PC-3 (cell line): ENCODE results near the gene GDPD5. TPM values are rescaled to one million over a fixed set of nuclear protein-coding genes. Genes with fewer than 3 reads are reported as not detected.

Source experiments
- ATAC-seq: fragments of 200-7000 bp; cut with Tn5 transposase; 2 replicates; pipeline ENCODE4 v1.9.1; 2020; ENCODE audit warnings: mild to moderate bottlenecking, moderate library complexity
- BruUV-seq: library from RNA; stranded (reverse); fragments of 400-500 nt; replicated peaks from 2 replicates; lab custom pipeline; 2021; lab: Mats Ljungman, UMichigan
- CTCF ChIA-PET: fragments of 300-600 bp; sonication (Branson Sonifier 250); formaldehyde crosslinking; loops from one replicate; lab custom pipeline; 2022; ENCODE audit warnings: antibody characterized with exemption; lab: Charles Lee
- POLR2A ChIA-PET: fragments of 300-600 bp; sonication (Branson Sonifier 250); formaldehyde crosslinking; loops from one replicate; lab custom pipeline; 2022; ENCODE audit warnings: antibody characterized with exemption; ENCODE audit not compliant: unreplicated experiment; lab: Charles Lee
- DNase-seq: peaks from one replicate; pipeline ENCODE4 v3.0.0-alpha.2; 2015
- H2AFZ ChIP-seq: fragments of 300-600 bp; sonication (generic); 2 replicates; pipeline ENCODE4 v1.6.0; 2016; ENCODE audit warnings: antibody characterized with exemption, low read length
- H3F3A ChIP-seq: fragments of 300-600 bp; sonication (generic); one replicate; pipeline ENCODE4 v1.6.0; 2017; ENCODE audit warnings: antibody characterized with exemption, low read length, control low read depth, mild to moderate bottlenecking; ENCODE audit not compliant: unreplicated experiment
- H3K27ac ChIP-seq: fragments of 300-600 bp; sonication (generic); 2 replicates; pipeline ENCODE4 v1.5.1; 2016; ENCODE audit warnings: mild to moderate bottlenecking, low read length
- H3K27me3 ChIP-seq: fragments of 300-600 bp; sonication (generic); 2 replicates; pipeline ENCODE4 v1.6.1; 2016; ENCODE audit warnings: low read length, mixed read lengths
- H3K36me3 ChIP-seq: fragments of 300-600 bp; sonication (generic); 2 replicates; pipeline ENCODE4 v1.6.1; 2016; ENCODE audit warnings: low read depth, mixed run types, low read length, mixed read lengths
- H3K4me1 ChIP-seq: fragments of 300-600 bp; sonication (generic); 2 replicates; pipeline ENCODE4 v1.5.1; 2016; ENCODE audit warnings: low read length; ENCODE audit not compliant: insufficient read depth
- H3K4me2 ChIP-seq: fragments of 300-600 bp; sonication (generic); 2 replicates; pipeline ENCODE4 v1.6.0; 2016; ENCODE audit warnings: low read length
- H3K4me3 ChIP-seq: fragments of 300-600 bp; sonication (generic); 2 replicates; pipeline ENCODE4 v1.5.1; 2016; ENCODE audit warnings: mild to moderate bottlenecking, low read length, mixed read lengths
- H3K79me2 ChIP-seq: fragments of 300-600 bp; sonication (generic); 2 replicates; pipeline ENCODE4 v1.6.1; 2017; ENCODE audit warnings: low read length, mixed read lengths
- H3K9ac ChIP-seq: fragments of 300-600 bp; sonication (generic); 2 replicates; pipeline ENCODE4 v1.6.0; 2016; ENCODE audit warnings: mild to moderate bottlenecking, low read length
- H3K9me2 ChIP-seq: fragments of 300-600 bp; sonication (generic); replicated peaks from 2 replicates; pipeline ENCODE4 v1.6.1; 2016; ENCODE audit warnings: mixed run types, low read length, mixed read lengths
- H3K9me3 ChIP-seq: fragments of 300-600 bp; sonication (generic); 2 replicates; pipeline ENCODE4 v1.6.1; 2016; ENCODE audit warnings: low read length, mixed read lengths
- H4K20me1 ChIP-seq: fragments of 300-600 bp; sonication (generic); 2 replicates; pipeline ENCODE4 v1.6.1; 2016; ENCODE audit warnings: low read length, mixed read lengths
- EZH2 ChIP-seq: fragments of 300-600 bp; sonication (generic); IDR thresholded peaks from one replicate; pipeline ENCODE4 v1.6.1; 2017; ENCODE audit warnings: antibody characterized with exemption, mild to moderate bottlenecking, low read length; ENCODE audit not compliant: unreplicated experiment
- EZH2phosphoT487 ChIP-seq: fragments of 300-600 bp; sonication (generic); IDR thresholded peaks from 2 replicates; pipeline ENCODE4 v1.6.1; 2018; ENCODE audit warnings: mild to moderate bottlenecking, antibody characterized with exemption, low read length, borderline replicate concordance
- intact Hi-C: fragments of 100-400 bp; cut with micrococcal nuclease; formaldehyde crosslinking; loops from 2 replicates; pipeline ENCODE4 v1.9.0; 2023
- total RNA-seq: library from RNA; depleted of rRNA; stranded (reverse); fragments of >200 nt; gene quantifications from 2 replicates; pipeline ENCODE4 v1.2.3, GENCODE V29; 2014
- TF ChIP-seq, protein P1 (sequence below): fragments of 300-600 bp; sonication (generic); conservative IDR thresholded peaks from 2 replicates; pipeline ENCODE4 v1.5.1; 2017; ENCODE audit warnings: antibody characterized with exemption, low read depth, mild to moderate bottlenecking, low read length

Gene GDPD5
- total RNA-seq, 1 experiment from 2014 or later: 21.4 TPM

DNA sequence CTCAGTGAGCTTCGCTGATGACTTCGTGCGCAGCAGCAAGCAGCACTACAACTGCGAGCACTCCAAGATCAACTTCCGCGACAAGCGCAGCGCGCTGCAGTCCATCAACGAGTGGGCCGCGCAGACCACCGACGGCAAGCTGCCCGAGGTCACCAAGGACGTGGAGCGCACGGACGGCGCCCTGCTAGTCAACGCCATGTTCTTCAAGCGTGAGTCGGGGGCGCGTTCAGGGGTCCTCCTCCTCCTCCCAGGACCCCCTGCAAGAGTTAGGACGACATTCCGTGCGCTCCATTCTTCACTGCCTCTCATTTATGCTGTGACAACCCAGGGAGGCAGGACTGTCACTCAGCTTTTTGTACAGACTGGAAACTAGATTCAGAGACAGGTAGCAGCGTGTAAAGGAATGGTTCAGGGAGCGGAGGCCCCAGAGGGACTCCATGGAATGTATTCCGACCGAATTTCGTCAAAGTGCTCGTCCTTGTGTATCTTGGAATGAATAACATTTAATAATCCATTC is 41.1 kb upstream of the GDPD5 start:
- no TSS peak for BruUV-seq
- Histone ChIP-seq H3K4me2 (no peak overlapping the region), H3K79me2 (peaks cover 53% of the 10 kb centered on the region), H3K27me3 (no peaks in the 10 kb centered on the region), H3K27ac (no peak overlapping the region), H3K9me3 (no peaks in the 10 kb centered on the region), H3K36me3 (peaks cover 41% of the 10 kb centered on the region; the same call in 1 of the 2 replicates), H3F3A (no peaks in the 10 kb centered on the region), H2AFZ (no peak overlapping the region), H3K4me1 (peaks cover 31% of the 10 kb centered on the region), H3K9ac (no peak overlapping the region), H3K4me3 (no peak overlapping the region), H3K9me2 (no peaks in the 10 kb centered on the region), H4K20me1 (no peaks in the 10 kb centered on the region)
- TF ChIP-seq EZH2phosphoT487 (no peak), EZH2 (no peak)
- TF ChIP-seq, protein P1, sequence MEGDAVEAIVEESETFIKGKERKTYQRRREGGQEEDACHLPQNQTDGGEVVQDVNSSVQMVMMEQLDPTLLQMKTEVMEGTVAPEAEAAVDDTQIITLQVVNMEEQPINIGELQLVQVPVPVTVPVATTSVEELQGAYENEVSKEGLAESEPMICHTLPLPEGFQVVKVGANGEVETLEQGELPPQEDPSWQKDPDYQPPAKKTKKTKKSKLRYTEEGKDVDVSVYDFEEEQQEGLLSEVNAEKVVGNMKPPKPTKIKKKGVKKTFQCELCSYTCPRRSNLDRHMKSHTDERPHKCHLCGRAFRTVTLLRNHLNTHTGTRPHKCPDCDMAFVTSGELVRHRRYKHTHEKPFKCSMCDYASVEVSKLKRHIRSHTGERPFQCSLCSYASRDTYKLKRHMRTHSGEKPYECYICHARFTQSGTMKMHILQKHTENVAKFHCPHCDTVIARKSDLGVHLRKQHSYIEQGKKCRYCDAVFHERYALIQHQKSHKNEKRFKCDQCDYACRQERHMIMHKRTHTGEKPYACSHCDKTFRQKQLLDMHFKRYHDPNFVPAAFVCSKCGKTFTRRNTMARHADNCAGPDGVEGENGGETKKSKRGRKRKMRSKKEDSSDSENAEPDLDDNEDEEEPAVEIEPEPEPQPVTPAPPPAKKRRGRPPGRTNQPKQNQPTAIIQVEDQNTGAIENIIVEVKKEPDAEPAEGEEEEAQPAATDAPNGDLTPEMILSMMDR: no peak
- DNase-seq (no peak), ATAC-seq (no peak)
- intact Hi-C loops: no loop called here
- POLR2A ChIA-PET: no interaction called here
- CTCF ChIA-PET: no interaction called here

DNA sequence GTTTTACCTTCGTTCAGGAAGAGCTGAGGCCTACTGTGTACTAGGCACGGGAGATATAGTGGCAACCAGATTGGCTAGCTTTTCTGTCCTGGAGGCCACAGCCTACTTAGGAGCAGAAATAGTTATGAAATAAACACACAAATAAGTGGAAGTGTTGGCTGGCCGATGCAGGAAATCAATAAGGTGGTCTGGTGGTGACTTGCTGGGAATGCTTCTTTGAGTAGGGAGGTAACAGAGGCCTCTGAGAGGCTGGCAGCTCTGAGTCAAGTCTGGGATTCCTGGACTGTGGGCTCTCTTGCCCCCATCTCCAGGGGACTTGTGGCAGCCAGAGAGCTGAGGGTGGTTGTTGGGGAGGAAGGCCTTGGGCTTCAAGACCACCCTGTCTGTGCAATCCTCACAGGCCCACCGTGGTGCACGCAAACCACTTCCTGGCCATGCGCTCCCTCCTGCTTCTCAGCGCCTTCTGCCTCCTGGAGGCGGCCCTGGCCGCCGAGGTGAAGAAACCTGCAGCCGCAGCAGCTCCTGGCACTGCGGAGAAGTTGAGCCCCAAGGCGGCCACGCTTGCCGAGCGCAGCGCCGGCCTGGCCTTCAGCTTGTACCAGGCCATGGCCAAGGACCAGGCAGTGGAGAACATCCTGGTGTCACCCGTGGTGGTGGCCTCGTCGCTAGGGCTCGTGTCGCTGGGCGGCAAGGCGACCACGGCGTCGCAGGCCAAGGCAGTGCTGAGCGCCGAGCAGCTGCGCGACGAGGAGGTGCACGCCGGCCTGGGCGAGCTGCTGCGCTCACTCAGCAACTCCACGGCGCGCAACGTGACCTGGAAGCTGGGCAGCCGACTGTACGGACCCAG is 40.4 kb upstream of the GDPD5 start:
- H3K9me2 ChIP-seq: no peaks in the 10 kb centered on the region
- no peak overlapping the region for H3K27ac ChIP-seq
- no peak for DNase-seq
- H3K4me1 ChIP-seq: peaks cover 31% of the 10 kb centered on the region
- H4K20me1 ChIP-seq: no peaks in the 10 kb centered on the region
- no peak overlapping the region for H2AFZ ChIP-seq
- BruUV-seq: no TSS peak
- TF ChIP-seq EZH2phosphoT487: no peak
- no peak for TF ChIP-seq EZH2
- TF ChIP-seq, protein P1: no peak
- no peaks in the 10 kb centered on the region for H3K27me3 ChIP-seq
- intact Hi-C loops: no loop called here
- POLR2A ChIA-PET: no interaction called here
- CTCF ChIA-PET: no interaction called here
- peak overlapping the region; percentile 14 for H3K4me2 ChIP-seq
- no peaks in the 10 kb centered on the region for H3F3A ChIP-seq
- no peak overlapping the region for H3K9ac ChIP-seq
- H3K36me3 ChIP-seq: peaks cover 36% of the 10 kb centered on the region; the same call in 1 of the 2 replicates
- no peak overlapping the region for H3K4me3 ChIP-seq
- no peak for ATAC-seq
- H3K79me2 ChIP-seq: peaks cover 53% of the 10 kb centered on the region
- H3K9me3 ChIP-seq: no peaks in the 10 kb centered on the region
